ENCODE results near the gene PDE9A.

Gene PDE9A

DNA sequence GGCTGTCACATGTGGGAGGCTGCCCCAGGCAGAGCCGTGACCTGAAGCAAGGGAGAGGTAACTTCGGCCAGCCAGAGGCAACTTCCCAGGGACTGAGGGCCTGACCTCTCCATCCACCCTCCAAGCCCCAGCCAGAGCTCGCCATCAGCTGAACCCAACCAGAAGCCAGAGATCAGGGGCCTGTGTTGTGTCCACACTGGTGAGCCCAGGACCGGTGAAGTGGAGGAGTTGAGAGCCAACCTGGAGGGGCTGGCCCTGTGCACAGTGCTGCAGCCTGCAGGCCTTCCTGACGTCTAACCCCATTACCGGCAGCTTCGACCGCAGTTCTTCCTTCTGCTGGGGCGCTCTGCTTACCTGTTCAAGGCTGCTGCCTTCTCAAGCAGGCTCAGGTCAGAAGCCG lies 19.6 kb upstream of the PDE9A start:
- no peak overlapping the region for H3K9ac ChIP-seq (ENCODE audit: low read depth, low read length)
- H3K4me1 ChIP-seq (ENCODE audit: insufficient read depth, low read length), result 0 out of 2 replicates have a peak, but pooled peaks cover 3% of the 10 kb centered on the region
- H3K4me3 ChIP-seq (ENCODE audit: low read length), result no peak overlapping the region
- no peak overlapping the region for H3K27ac ChIP-seq (ENCODE audit: low read depth, low read length)
- 89% methylated on average over 10 of the region's 10 CpGs for WGBS
- H3K27me3 ChIP-seq (ENCODE audit: insufficient read depth, low read length), result no peaks in the 10 kb centered on the region
- H3K36me3 ChIP-seq (ENCODE audit: insufficient read depth, low read length), result no peaks in the 10 kb centered on the region
- no peaks in the 10 kb centered on the region for H3K9me3 ChIP-seq (ENCODE audit: insufficient read depth, low read depth, low read length)

DNA sequence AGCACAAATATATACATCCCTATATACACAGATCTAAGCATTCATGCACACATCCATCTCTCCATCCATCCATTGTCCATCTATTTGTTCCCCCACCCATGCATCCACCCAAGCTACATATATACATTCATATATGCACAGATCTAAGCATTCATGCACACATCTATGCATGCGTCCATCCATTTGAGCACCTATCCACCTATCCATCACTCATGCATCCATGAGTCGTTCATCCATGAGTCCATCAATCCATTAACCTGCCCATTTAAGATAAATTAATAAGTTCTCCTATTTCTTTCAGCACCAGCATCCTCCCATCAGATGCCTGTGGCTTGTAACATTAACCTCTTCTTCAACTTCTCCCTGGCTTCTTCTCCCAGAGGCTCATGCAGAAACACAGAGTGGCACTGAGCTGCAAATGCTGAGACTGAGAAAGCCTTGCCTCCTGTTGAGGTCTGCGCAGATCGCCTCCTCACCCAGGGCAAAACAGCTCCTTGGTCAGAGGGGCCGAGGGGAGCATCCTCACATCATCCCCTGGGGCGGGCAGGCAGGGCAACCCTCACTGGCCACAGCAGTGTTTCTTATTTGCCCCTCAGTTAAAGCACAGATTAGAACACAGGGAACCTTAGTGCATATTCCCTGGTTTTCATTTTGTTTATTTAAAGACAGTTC lies 17.4 kb upstream of the PDE9A start:
- Histone ChIP-seq H3K36me3 (ENCODE audit: insufficient read depth, low read length) (no peaks in the 10 kb centered on the region), H3K9ac (ENCODE audit: low read depth, low read length) (no peak overlapping the region), H3K9me3 (ENCODE audit: insufficient read depth, low read depth, low read length) (no peaks in the 10 kb centered on the region), H3K4me1 (ENCODE audit: insufficient read depth, low read length) (peaks cover 7% of the 10 kb centered on the region), H3K27me3 (ENCODE audit: insufficient read depth, low read length) (no peaks in the 10 kb centered on the region), H3K4me3 (ENCODE audit: low read length) (no peak overlapping the region), H3K27ac (ENCODE audit: low read depth, low read length) (no peak overlapping the region)
- 85% methylated on average over 5 of the region's 6 CpGs for WGBS

DNA sequence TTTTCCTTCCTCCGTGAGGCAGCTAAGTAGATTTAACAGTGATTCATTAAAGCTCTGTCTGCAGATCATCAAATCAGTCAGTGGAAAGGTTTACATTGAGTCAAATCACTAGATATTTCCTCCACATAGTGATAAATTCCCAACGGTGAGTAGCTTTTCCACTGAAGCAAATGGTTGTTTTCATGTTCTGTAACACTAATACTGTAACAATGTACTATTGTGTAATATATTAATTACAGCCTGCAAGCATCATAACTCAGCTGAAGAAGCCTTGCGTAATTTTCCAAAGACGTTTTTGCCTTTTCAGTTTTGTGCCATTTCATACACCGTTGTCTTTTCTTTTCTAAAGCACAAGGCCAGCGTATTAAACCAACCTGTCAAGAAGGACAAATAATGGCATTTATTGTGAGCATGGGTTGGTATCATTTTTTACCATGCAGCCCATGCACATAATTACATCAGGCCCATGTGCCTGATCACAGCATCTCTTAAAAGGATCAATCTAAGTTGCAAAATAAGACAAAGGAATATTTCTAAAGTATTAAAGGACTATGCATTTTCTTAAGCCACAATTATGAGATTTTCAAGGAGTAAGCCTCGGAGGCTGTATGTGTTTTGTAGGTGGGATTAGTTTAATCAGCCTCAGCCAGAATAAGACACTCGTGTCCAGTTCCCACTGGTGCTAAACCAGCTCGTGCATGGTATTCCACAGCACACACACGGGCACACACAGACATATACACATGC lies 16.7 kb upstream of the PDE9A start:
- WGBS, result 91% methylated on average over 10 of the region's 10 CpGs
- Histone ChIP-seq H3K27ac (ENCODE audit: low read depth, low read length) (no peak overlapping the region), H3K4me1 (ENCODE audit: insufficient read depth, low read length) (peaks cover 11% of the 10 kb centered on the region), H3K9me3 (ENCODE audit: insufficient read depth, low read depth, low read length) (no peaks in the 10 kb centered on the region), H3K4me3 (ENCODE audit: low read length) (no peak overlapping the region), H3K27me3 (ENCODE audit: insufficient read depth, low read length) (no peaks in the 10 kb centered on the region), H3K9ac (ENCODE audit: low read depth, low read length) (no peak overlapping the region), H3K36me3 (ENCODE audit: insufficient read depth, low read length) (no peaks in the 10 kb centered on the region)

DNA sequence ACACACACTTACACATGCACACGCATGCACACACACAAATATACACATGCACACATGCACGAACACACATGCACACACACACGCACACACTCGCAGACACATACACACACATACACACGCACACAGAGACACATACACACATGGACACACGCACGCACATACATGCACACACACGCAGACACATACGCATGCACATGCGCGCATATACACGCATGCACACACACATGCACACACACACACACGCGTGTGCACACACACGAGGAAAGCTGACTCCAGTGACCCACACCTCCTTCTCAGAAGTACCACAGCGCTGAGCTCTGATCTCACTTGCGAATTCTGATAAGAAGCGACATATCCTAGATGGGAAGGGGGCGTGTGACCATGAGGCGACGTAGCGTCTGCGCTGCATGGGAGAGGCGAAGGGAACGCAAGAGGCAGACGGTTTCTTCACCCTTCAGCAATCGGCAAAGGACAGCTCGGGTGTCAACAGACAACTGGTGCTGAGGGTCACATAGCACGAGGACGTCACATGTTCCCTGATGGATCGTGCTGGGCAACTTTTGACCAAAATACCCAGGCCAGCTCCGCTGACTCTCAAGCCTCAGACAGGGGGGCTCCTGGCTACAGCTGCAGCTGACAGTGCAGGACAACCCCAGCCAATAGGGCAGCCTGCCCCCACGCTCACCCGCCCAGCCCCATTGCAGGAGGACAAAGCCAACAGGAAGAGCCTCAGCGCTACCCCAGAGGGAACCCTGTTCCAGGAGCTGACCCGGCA lies 16.0 kb upstream of the PDE9A start:
- Histone ChIP-seq H3K4me1 (ENCODE audit: insufficient read depth, low read length) (peaks cover 11% of the 10 kb centered on the region), H3K36me3 (ENCODE audit: insufficient read depth, low read length) (no peaks in the 10 kb centered on the region), H3K4me3 (ENCODE audit: low read length) (no peak overlapping the region), H3K9ac (ENCODE audit: low read depth, low read length) (no peak overlapping the region), H3K27me3 (ENCODE audit: insufficient read depth, low read length) (no peaks in the 10 kb centered on the region), H3K9me3 (ENCODE audit: insufficient read depth, low read depth, low read length) (no peaks in the 10 kb centered on the region), H3K27ac (ENCODE audit: low read depth, low read length) (no peak overlapping the region)
- 93% methylated on average over 36 of the region's 36 CpGs for WGBS

DNA sequence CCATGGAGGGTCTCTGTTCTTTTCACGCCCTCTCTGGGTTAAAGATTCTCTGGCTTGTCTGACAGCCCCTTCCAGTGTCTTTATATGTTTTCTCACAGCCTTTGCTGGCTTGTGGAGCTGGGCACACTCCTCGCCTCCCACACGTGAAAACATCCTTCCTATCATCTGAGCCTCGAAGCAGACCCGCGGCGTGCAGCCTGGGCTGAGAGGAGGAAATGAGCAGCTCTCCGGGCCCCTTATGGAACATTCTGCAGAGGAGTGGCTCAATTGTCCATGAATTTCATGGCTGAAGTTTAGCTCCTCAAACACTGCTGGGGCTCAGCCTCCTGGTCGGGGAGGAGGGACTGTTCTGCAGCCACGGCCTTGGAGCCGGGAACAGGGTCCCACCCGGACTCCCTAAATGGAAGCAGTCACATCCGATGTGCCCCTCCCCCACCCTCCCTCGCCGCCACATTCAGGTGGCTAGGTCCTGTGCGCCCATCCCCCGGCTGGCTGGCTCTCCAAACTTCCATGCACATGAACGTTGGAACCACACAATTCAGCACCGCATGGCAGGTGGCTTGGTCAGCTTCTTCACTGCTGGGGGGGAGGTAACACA lies 15.1 kb upstream of the PDE9A start:
- Histone ChIP-seq H3K4me1 (ENCODE audit: insufficient read depth, low read length) (peaks cover 11% of the 10 kb centered on the region), H3K27me3 (ENCODE audit: insufficient read depth, low read length) (no peaks in the 10 kb centered on the region), H3K4me3 (ENCODE audit: low read length) (no peak overlapping the region), H3K27ac (ENCODE audit: low read depth, low read length) (no peak overlapping the region), H3K36me3 (ENCODE audit: insufficient read depth, low read length) (no peaks in the 10 kb centered on the region), H3K9me3 (ENCODE audit: insufficient read depth, low read depth, low read length) (no peaks in the 10 kb centered on the region), H3K9ac (ENCODE audit: low read depth, low read length) (no peak overlapping the region)
- WGBS, result 85% methylated on average over 19 of the region's 19 CpGs

DNA sequence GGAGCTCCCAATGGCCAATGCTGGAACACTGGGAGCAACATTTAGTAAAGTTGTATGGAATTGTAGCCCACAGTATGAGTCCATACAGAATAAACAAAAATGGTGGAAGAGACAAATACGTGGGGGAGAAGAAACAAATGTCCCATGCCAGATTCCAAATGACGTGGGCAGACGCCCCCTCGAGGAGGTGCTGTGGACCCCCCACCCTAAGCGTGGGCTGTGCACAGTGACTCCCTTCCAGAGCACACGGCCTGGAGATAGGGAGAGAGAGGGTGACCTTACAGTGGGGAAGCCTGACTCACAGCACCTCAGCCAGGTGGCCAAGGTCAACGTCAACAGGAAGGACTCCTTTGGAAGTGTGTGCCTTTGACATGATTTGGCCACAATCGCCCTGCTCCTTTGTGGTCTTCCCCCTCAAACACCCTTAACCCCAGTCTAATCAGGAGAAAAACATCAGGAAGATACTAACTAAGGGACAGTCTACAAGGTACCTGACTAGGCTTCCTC lies 13.7 kb upstream of the PDE9A start:
- Histone ChIP-seq H3K4me1 (ENCODE audit: insufficient read depth, low read length) (peaks cover 11% of the 10 kb centered on the region), H3K27me3 (ENCODE audit: insufficient read depth, low read length) (no peaks in the 10 kb centered on the region), H3K27ac (ENCODE audit: low read depth, low read length) (no peak overlapping the region), H3K36me3 (ENCODE audit: insufficient read depth, low read length) (no peaks in the 10 kb centered on the region), H3K9ac (ENCODE audit: low read depth, low read length) (no peak overlapping the region), H3K4me3 (ENCODE audit: low read length) (no peak overlapping the region), H3K9me3 (ENCODE audit: insufficient read depth, low read depth, low read length) (no peaks in the 10 kb centered on the region)
- WGBS, result 96% methylated on average over 8 of the region's 8 CpGs

DNA sequence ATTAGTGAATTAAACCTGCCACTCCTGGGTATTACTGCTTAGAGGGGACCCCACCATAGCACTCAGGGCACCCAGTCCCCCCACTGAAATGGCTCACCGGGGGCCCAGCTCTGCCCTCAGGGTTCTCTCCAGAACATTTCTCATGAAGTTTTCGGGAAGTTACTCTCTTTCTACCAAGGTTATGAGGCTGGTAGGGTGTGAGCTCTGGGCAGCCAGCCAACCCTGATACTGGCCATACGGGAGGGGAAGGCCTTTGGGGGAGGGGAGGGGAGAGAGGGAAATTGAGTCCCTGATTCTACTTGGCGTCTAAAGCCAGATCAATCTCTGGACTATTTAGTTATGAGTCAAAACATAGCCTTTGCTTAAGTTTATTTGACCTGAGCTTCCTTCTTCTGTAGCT lies 12.9 kb upstream of the PDE9A start:
- no peak overlapping the region for H3K27ac ChIP-seq (ENCODE audit: low read depth, low read length)
- peaks cover 11% of the 10 kb centered on the region for H3K4me1 ChIP-seq (ENCODE audit: insufficient read depth, low read length)
- H3K27me3 ChIP-seq (ENCODE audit: insufficient read depth, low read length), result no peaks in the 10 kb centered on the region
- H3K4me3 ChIP-seq (ENCODE audit: low read length), result no peak overlapping the region
- no peaks in the 10 kb centered on the region for H3K36me3 ChIP-seq (ENCODE audit: insufficient read depth, low read length)
- WGBS, result 80% methylated on average over 4 of the region's 4 CpGs
- no peak overlapping the region for H3K9ac ChIP-seq (ENCODE audit: low read depth, low read length)
- H3K9me3 ChIP-seq (ENCODE audit: insufficient read depth, low read depth, low read length), result no peaks in the 10 kb centered on the region

DNA sequence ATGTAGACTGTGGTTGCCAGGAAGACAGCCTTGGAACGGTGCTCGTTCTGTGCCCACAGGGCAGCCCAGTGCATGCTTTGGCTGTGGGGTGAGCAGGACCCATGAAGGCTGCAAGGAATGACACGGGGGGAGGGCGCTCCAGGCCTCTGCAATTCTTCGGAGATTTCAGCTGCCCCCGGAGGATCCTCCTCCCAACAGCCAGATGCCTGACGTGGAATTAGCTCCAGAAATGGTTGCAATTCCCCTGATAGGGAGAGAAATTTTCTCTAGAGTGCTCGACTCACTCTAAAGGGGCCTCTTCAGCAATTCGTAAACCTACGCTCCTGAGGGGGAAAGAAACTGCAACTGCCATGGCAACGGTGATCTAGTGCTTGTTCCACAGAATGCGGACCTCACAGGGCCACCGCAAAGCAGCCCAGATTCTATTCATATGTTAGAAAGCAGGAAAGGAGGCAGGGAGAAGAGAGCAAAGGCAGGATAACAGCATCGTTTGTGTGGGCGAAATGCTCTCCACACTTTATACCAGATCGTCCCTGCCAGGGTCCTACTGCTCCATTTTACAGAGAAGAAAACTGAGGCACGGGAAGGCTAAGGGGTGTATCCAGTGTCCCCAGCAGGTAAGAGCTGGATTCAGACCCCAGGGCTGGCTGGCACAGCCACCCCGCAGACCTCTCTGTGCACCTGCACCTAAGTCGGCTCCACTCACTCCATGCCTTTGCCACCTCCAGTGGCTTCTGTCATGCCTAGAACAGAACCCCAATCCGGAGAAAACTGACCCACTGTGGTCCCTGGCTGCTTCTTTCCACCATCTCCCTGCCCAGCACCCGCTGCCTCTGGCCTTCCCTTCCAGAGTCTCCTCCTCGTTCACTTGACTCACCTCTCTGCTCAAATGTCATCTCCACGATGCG lies 11.9 kb upstream of the PDE9A start:
- H3K36me3 ChIP-seq (ENCODE audit: insufficient read depth, low read length), result no peaks in the 10 kb centered on the region
- no peak overlapping the region for H3K9ac ChIP-seq (ENCODE audit: low read depth, low read length)
- no peaks in the 10 kb centered on the region for H3K9me3 ChIP-seq (ENCODE audit: insufficient read depth, low read depth, low read length)
- H3K4me1 ChIP-seq (ENCODE audit: insufficient read depth, low read length), result peaks cover 11% of the 10 kb centered on the region
- H3K27me3 ChIP-seq (ENCODE audit: insufficient read depth, low read length), result no peaks in the 10 kb centered on the region
- H3K4me3 ChIP-seq (ENCODE audit: low read length), result no peak overlapping the region
- WGBS, result 52% methylated on average over 22 of the region's 24 CpGs
- H3K27ac ChIP-seq (ENCODE audit: low read depth, low read length), result no peak overlapping the region

DNA sequence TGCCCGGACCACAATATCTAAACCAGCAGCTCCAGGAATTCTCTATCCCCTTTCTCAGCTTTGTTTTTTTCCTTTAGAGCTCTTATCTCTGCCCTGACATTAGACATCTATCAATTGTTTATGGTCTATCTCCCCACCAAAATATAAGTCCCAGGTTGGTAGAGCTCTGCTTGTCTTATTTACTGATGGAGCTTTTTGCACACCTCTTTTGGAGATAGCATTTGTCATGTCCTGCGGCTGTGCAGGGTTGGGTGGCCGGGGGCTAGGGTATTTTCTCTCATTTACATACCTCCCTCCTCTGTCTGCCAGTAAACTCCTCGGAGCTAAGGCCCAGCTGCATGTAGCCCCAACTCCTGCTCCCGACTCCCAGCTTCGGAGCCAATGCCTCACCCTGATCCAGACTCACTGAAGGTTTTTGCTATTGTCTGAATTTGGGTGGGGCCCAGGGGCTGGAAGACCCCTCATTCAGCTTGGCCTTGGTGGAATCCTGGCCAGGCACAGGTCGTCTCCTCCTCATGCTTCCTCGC lies 11.1 kb upstream of the PDE9A start:
- H3K36me3 ChIP-seq (ENCODE audit: insufficient read depth, low read length), result no peaks in the 10 kb centered on the region
- H3K4me3 ChIP-seq (ENCODE audit: low read length), result no peak overlapping the region
- H3K9ac ChIP-seq (ENCODE audit: low read depth, low read length), result no peak overlapping the region
- no peaks in the 10 kb centered on the region for H3K27me3 ChIP-seq (ENCODE audit: insufficient read depth, low read length)
- no peak overlapping the region for H3K27ac ChIP-seq (ENCODE audit: low read depth, low read length)
- H3K9me3 ChIP-seq (ENCODE audit: insufficient read depth, low read depth, low read length), result no peaks in the 10 kb centered on the region
- peaks cover 11% of the 10 kb centered on the region for H3K4me1 ChIP-seq (ENCODE audit: insufficient read depth, low read length)
- WGBS, result 73% methylated on average over 7 of the region's 8 CpGs
